Endothelial cell of umbilical vein (primary cell): ENCODE measurements around the gene TMCC2. TPM values are rescaled to one million over a fixed set of nuclear protein-coding genes. Genes with fewer than 3 reads are reported as not detected.

Experiments
- BruUV-seq: library from RNA; stranded (reverse); fragments of 400-500 nt; replicated peaks from 2 replicates; lab custom pipeline; 2021; lab: Mats Ljungman, UMichigan
- CTCF ChIA-PET: fragments of 300-600, 350-600 bp; sonication (Branson Sonifier 250); formaldehyde crosslinking; loops from one replicate; lab custom pipeline; 2021; ENCODE audit warnings: antibody characterized with exemption, inconsistent platforms; lab: Charles Lee
- POLR2A ChIA-PET: fragments of 300-600, 350-600 bp; sonication (Branson Sonifier 250); formaldehyde crosslinking; loops from one replicate; lab custom pipeline; 2021; ENCODE audit warnings: antibody characterized with exemption, inconsistent platforms; lab: Charles Lee
- DNase-seq: peaks from one replicate; pipeline ENCODE4 v3.0.0-alpha.2; 2011; ENCODE audit warnings: low read depth, low spot score
- FAIRE-seq: peaks from 2 replicates; lab custom pipeline; 2011; peaks lifted over from hg19 to GRCh38; lab: Jason Lieb, UNC
- H2AFZ ChIP-seq: 2 replicates; pipeline ENCODE4 v1.6.0; 2012; ENCODE audit warnings: low read depth, low read length, control low read depth, inconsistent platforms
- H3K27ac ChIP-seq: 2 replicates; pipeline ENCODE4 v1.5.1; 2011; ENCODE audit warnings: low read depth, mild to moderate bottlenecking, control low read depth, low read length, moderate library complexity; ENCODE audit not compliant: insufficient read depth
- H3K27me3 ChIP-seq, 2 experiments: 2 replicates each; pipeline versions ENCODE4 v1.6.0 to v1.6.1; 2011; ENCODE audit warnings: low read length in 2 of 2, mixed read lengths in 1 of 2; ENCODE audit not compliant: control insufficient read depth in 2 of 2, insufficient read depth in 2 of 2
- H3K36me3 ChIP-seq, 2 experiments: 2 replicates in 1 of 2; 3 replicates in 1 of 2; pipeline ENCODE4 v1.5.1; 2011; ENCODE audit warnings: low read length in 2 of 2, mild to moderate bottlenecking in 1 of 2, moderate library complexity in 1 of 2; ENCODE audit not compliant: control insufficient read depth in 2 of 2, insufficient read depth in 2 of 2; ENCODE audit errors: extremely low read depth in 1 of 2
- H3K4me1 ChIP-seq: 3 replicates; pipeline ENCODE4 v1.5.1; 2011; ENCODE audit warnings: mild to moderate bottlenecking, low read length; ENCODE audit not compliant: control insufficient read depth, insufficient read depth; ENCODE audit errors: extremely low read depth
- H3K4me2 ChIP-seq: 2 replicates; pipeline ENCODE4 v1.6.1; 2011; ENCODE audit warnings: low read length, control low read depth, mixed read lengths; ENCODE audit not compliant: insufficient read depth
- H3K4me3 ChIP-seq, 3 experiments: fragments of 200-600 bp in 1 of 3; sonication (generic), shearing (Covaris generic) in 1 of 3; replicated peaks in 1 of 3; 2 replicates each; pipeline ENCODE4 v1.5.1; 2011 to 2016; ENCODE audit warnings: control low read depth in 3 of 3, low read length in 3 of 3, mild to moderate bottlenecking in 2 of 3, inconsistent platforms in 1 of 3, low read depth in 1 of 3, moderate library complexity in 1 of 3; ENCODE audit not compliant: insufficient read depth in 1 of 3
- H3K79me2 ChIP-seq: 2 replicates; pipeline ENCODE4 v1.6.0; 2012; ENCODE audit warnings: low read length, inconsistent platforms; ENCODE audit not compliant: control insufficient read depth, insufficient read depth
- H3K9ac ChIP-seq: replicated peaks from 2 replicates; pipeline ENCODE3; 2011; ENCODE audit warnings: low read length, control low read depth; ENCODE audit not compliant: insufficient read depth; ENCODE audit errors: extremely low read depth
- H3K9me1 ChIP-seq: replicated peaks from 3 replicates; pipeline ENCODE4 v1.6.0; 2011; ENCODE audit warnings: mild to moderate bottlenecking, low read length; ENCODE audit not compliant: control insufficient read depth, insufficient read depth; ENCODE audit errors: extremely low read depth
- H3K9me3 ChIP-seq: replicated peaks from 2 replicates; pipeline ENCODE4 v1.5.1; 2012; ENCODE audit warnings: low read length, inconsistent platforms; ENCODE audit not compliant: control insufficient read depth, insufficient read depth
- H4K20me1 ChIP-seq: replicated peaks from 2 replicates; pipeline ENCODE3; 2011; ENCODE audit warnings: mild to moderate bottlenecking, low read length; ENCODE audit not compliant: control insufficient read depth, insufficient read depth; ENCODE audit errors: extremely low read depth
- EZH2 ChIP-seq: IDR thresholded peaks from 2 replicates; pipeline ENCODE4 v1.6.1; 2012; ENCODE audit warnings: borderline replicate concordance, low read depth, mild to moderate bottlenecking, moderate library complexity, low read length, inconsistent platforms; ENCODE audit not compliant: severe bottlenecking
- FOS ChIP-seq: IDR thresholded peaks from 2 replicates; pipeline ENCODE4 v1.6.1; 2011; ENCODE audit warnings: mild to moderate bottlenecking, low read length, moderate library complexity, borderline replicate concordance; ENCODE audit not compliant: insufficient read depth
- GATA2 ChIP-seq: IDR thresholded peaks from 2 replicates; pipeline ENCODE4 v1.7.0; 2011; ENCODE audit warnings: low read depth, mild to moderate bottlenecking, moderate library complexity, mixed read lengths, low read length; ENCODE audit not compliant: insufficient read length, insufficient read depth
- JUN ChIP-seq: IDR thresholded peaks from 2 replicates; pipeline ENCODE4 v1.6.1; 2011; ENCODE audit warnings: borderline replicate concordance, low read depth; ENCODE audit not compliant: insufficient read length, insufficient read depth
- MYC ChIP-seq: IDR thresholded peaks from one replicate; pipeline ENCODE4 v1.6.1; 2011; ENCODE audit warnings: mild to moderate bottlenecking, low read depth, low read length
- POLR2A ChIP-seq: IDR thresholded peaks from 2 replicates; pipeline ENCODE4 v1.6.1; 2012; ENCODE audit warnings: low read depth, mild to moderate bottlenecking, control low read depth, low read length
- POLR2AphosphoS5 ChIP-seq: IDR thresholded peaks from 2 replicates; pipeline ENCODE4 v1.6.1; 2012; ENCODE audit warnings: low read depth, mild to moderate bottlenecking, control low read depth, low read length, moderate library complexity; ENCODE audit not compliant: insufficient read depth
- dilution Hi-C: fragments of 300-500 bp; cut with MboI; formaldehyde crosslinking; loops from one replicate; pipeline ENCODE4 v1.15.0; 2019; ENCODE audit warnings: low sequenced_read_pairs; ENCODE audit not compliant: extremely low pct_ligation_motif_present
- intact Hi-C: fragments of 100-400 bp; cut with micrococcal nuclease; formaldehyde crosslinking; loops from one replicate; pipeline ENCODE4 v1.10.0; 2022
- polyA plus RNA-seq, 4 experiments: library from polyadenylated mRNA; depleted of rRNA in 3 of 4; stranded (reverse) in 3 of 4; unstranded in 1 of 4; fragments of >200 nt; gene quantifications; 2 replicates each; pipeline versions ENCODE4 v1.2.1 to v1.2.3, GENCODE V29; 2011 to 2012; ENCODE audit warnings: missing spikeins in 1 of 4
- total RNA-seq: library from RNA; stranded (reverse); gene quantifications from 2 replicates; pipeline ENCODE4 v1.2.3, GENCODE V29; 2021
- TF ChIP-seq, protein P1 (sequence below), 2 donors: IDR thresholded peaks; 1 replicate in 1 of 2; 2 replicates in 1 of 2; pipeline ENCODE4 v1.5.1; 2011; ENCODE audit warnings: low read length in 2 of 2, mild to moderate bottlenecking in 2 of 2, moderate library complexity in 2 of 2, control low read depth in 1 of 2, inconsistent platforms in 1 of 2, low read depth in 1 of 2; ENCODE audit not compliant: insufficient read depth in 1 of 2; ENCODE audit errors: extremely low read depth in 1 of 2
- TF ChIP-seq, protein P2 (sequence below): IDR thresholded peaks from 2 replicates; pipeline ENCODE4 v1.6.1; 2011; ENCODE audit not compliant: insufficient read depth, insufficient read length

TMCC2 gene
- total and polyA plus RNA-seq, 2 donors (not counting 3 experiments of a cell fraction or from before 2014, with no cell fraction given), result 2.0 to 2.1 TPM

DNA sequence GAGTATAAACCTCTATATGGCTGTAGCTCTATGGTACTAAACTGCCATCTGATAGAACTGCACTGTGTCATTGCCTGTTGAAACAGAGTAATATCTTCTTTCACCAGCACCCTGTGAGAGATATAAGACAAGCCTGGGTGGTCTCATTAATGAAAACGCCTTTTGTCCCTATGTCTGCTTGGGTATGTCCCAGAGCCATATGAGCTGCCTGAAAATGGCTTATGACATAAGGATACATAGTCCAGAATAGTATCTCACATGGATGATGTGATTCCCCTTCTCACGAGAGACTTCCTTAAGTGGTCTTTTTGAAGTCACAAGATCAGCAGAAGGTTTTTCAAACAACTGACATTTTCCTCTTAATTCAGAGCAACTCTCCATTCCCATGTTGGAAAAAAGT lies 7.3 kb upstream of the TMCC2 start:
- Histone ChIP-seq H3K79me2 (no peaks in the 10 kb centered on the region), H3K4me2 (no peak overlapping the region), H3K36me3 (no peaks in the 10 kb centered on the region), H3K4me1 (no peaks in the 10 kb centered on the region), H3K4me3 (no peak overlapping the region), H4K20me1 (no peaks in the 10 kb centered on the region), H3K9ac (no peak overlapping the region), H3K27ac (no peak overlapping the region), H3K9me3 (no peaks in the 10 kb centered on the region), H3K9me1 (no peaks in the 10 kb centered on the region), H2AFZ (no peak overlapping the region), H3K27me3 (peaks cover 15 to 46% of the 10 kb centered on the region in 2 experiments)
- no peak for FAIRE-seq
- TF ChIP-seq POLR2A, result no peak
- TF ChIP-seq GATA2, result no peak
- no peak for TF ChIP-seq MYC
- TF ChIP-seq FOS, result no peak
- TF ChIP-seq POLR2AphosphoS5, result no peak
- no peak for TF ChIP-seq EZH2
- TF ChIP-seq, protein P1, sequence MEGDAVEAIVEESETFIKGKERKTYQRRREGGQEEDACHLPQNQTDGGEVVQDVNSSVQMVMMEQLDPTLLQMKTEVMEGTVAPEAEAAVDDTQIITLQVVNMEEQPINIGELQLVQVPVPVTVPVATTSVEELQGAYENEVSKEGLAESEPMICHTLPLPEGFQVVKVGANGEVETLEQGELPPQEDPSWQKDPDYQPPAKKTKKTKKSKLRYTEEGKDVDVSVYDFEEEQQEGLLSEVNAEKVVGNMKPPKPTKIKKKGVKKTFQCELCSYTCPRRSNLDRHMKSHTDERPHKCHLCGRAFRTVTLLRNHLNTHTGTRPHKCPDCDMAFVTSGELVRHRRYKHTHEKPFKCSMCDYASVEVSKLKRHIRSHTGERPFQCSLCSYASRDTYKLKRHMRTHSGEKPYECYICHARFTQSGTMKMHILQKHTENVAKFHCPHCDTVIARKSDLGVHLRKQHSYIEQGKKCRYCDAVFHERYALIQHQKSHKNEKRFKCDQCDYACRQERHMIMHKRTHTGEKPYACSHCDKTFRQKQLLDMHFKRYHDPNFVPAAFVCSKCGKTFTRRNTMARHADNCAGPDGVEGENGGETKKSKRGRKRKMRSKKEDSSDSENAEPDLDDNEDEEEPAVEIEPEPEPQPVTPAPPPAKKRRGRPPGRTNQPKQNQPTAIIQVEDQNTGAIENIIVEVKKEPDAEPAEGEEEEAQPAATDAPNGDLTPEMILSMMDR (IDR thresholded peaks at IDR 0.05; ENCODE audit: extremely low read depth in 1 of 2, insufficient read depth in 1 of 2, low read depth in 1 of 2, low read length in 2 of 2), result no peak
- no peak for TF ChIP-seq JUN
- TF ChIP-seq, protein P2, sequence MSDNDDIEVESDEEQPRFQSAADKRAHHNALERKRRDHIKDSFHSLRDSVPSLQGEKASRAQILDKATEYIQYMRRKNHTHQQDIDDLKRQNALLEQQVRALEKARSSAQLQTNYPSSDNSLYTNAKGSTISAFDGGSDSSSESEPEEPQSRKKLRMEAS, result no peak
- no TSS peak for BruUV-seq
- dilution Hi-C loops, result no loop called here
- intact Hi-C loops, result no loop called here
- no peak for DNase-seq
- ChIA-PET CTCF (interaction anchor here (0.9 kb wide), 1 partner anchor 14 kb away, joined by 3 read pairs; no protein-coding TSS in a partner anchor), POLR2A (no interaction called here)
